Fibroblast of lung (primary cell): Measurements from ENCODE around the gene RNF146.

Experiments
- CTCF ChIP-seq, 2 donors: IDR thresholded peaks in 1 of 2; conservative IDR thresholded peaks in 1 of 2; 1 replicate in 1 of 2; 2 replicates in 1 of 2; pipeline ENCODE4 v1.5.1; 2011 to 2012; ENCODE audit warnings: low read length in 2 of 2, control low read depth in 1 of 2, inconsistent platforms in 1 of 2, low read depth in 1 of 2, mild to moderate bottlenecking in 1 of 2
- EZH2 ChIP-seq: IDR thresholded peaks from 2 replicates; pipeline ENCODE4 v1.5.1; 2012; ENCODE audit warnings: low read length, control low read depth, mild to moderate bottlenecking; ENCODE audit errors: missing control alignments

GRCh38 chr6:127222418-127222817 is 44.2 kb upstream of the RNF146 start:
- TF ChIP-seq CTCF (conservative IDR thresholded peaks at IDR 0.05 in 1 of 2, IDR thresholded peaks at IDR 0.05 in 1 of 2; ENCODE audit: low read depth in 1 of 2, low read length in 2 of 2): no peak
- TF ChIP-seq EZH2: no peak
